GM21528 (cell line): ENCODE data around the gene CCL27.

Experiments used
- ATAC-seq: cut with Tn5 transposase; IDR thresholded peaks from one replicate; pipeline ENCODE4 v1.9.1; 2021; ENCODE audit warnings: mild to moderate bottlenecking, moderate library complexity; ENCODE audit not compliant: unreplicated experiment, low FRiP score

Gene CCL27

GRCh38 chr9:34628656-34629490 lies 33.6 kb downstream of the CCL27 start, which contains the start of gene ARID3C:
Gene ARID3C, minus strand, starts transcription at chr9:34629066. Its CDS starts 1,052 bp downstream, at chr9:34628014.
- no peak for ATAC-seq

- ATAC-seq = no peak
Measured at GRCh38 chr9:34627716-34628655, 34.5 kb downstream of the CCL27 start.

GRCh38 chr9:34625186-34625486 lies 37.3 kb downstream of the CCL27 start:
- ATAC-seq = no peak

- no peak for ATAC-seq
Measured at GRCh38 chr9:34624475-34625185, 37.8 kb downstream of the CCL27 start.

GRCh38 chr9:34623374-34624235 lies 38.9 kb downstream of the CCL27 start:
- no peak for ATAC-seq

- ATAC-seq = peak; percentile 93
Measured at GRCh38 chr9:34620061-34620994, 42.1 kb downstream of the CCL27 start, which contains the start of gene DCTN3. Gene DCTN3, minus strand, starts transcription at chr9:34620495. Its CDS starts 31 bp downstream, at chr9:34620464.

- ATAC-seq = no peak
Measured at GRCh38 chr9:34615132-34615531, 47.3 kb downstream of the CCL27 start.

- ATAC-seq = peak; percentile 44
Measured at GRCh38 chr9:34612788-34613390, 49.6 kb downstream of the CCL27 start.
